ENCODE data around the gene FAM174B. TPM values are rescaled to one million over a fixed set of nuclear protein-coding genes. Genes with fewer than 3 reads are reported as not detected.

Gene FAM174B
- total RNA-seq, 1 donor from 2014 or later = 0.53 TPM

DNA sequence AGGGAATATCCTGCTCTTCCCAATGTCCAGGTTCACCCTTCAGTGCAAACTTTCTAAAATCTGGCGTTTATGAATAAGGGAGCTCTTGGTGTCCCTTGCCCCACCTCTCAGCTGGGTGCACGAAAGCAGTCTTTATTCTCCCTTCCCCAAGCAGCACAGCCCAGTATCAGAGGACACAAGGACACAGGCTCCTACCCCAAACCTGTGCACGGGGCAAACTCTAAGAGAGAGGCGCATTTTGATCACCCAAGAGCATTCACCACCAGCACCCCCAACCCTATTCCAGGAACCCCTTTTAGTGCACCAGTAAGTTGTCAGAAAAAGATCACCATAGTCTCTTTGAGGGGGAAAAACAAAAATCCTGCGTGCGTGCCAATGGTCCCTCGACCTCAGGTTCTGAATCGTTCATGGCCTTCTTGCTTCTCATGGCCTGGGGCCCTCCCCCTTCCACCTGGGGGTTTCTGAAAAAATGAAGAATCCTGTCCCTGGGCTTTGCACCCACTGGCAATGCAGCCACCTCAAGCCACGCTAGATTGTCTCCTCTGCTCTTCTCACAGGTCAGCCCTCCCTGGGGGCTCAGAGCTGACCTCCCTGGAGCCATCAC lies 78.9 kb downstream of the FAM174B start:
- Histone ChIP-seq H3K4me3 (ENCODE audit: low read depth, low read length) (no peak overlapping the region), H3K36me3 (ENCODE audit: control insufficient read depth, insufficient read depth, low read length) (no peaks in the 10 kb centered on the region), H3K27me3 (ENCODE audit: control insufficient read depth, insufficient read depth, low read length) (no peaks in the 10 kb centered on the region)
- TF ChIP-seq, protein P1, sequence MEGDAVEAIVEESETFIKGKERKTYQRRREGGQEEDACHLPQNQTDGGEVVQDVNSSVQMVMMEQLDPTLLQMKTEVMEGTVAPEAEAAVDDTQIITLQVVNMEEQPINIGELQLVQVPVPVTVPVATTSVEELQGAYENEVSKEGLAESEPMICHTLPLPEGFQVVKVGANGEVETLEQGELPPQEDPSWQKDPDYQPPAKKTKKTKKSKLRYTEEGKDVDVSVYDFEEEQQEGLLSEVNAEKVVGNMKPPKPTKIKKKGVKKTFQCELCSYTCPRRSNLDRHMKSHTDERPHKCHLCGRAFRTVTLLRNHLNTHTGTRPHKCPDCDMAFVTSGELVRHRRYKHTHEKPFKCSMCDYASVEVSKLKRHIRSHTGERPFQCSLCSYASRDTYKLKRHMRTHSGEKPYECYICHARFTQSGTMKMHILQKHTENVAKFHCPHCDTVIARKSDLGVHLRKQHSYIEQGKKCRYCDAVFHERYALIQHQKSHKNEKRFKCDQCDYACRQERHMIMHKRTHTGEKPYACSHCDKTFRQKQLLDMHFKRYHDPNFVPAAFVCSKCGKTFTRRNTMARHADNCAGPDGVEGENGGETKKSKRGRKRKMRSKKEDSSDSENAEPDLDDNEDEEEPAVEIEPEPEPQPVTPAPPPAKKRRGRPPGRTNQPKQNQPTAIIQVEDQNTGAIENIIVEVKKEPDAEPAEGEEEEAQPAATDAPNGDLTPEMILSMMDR (IDR thresholded peaks at IDR 0.05; ENCODE audit: insufficient read depth, low read length, severe bottlenecking) = no peak
- DNase-seq (ENCODE audit: low read depth) = no peak
- no peak for FAIRE-seq

DNA sequence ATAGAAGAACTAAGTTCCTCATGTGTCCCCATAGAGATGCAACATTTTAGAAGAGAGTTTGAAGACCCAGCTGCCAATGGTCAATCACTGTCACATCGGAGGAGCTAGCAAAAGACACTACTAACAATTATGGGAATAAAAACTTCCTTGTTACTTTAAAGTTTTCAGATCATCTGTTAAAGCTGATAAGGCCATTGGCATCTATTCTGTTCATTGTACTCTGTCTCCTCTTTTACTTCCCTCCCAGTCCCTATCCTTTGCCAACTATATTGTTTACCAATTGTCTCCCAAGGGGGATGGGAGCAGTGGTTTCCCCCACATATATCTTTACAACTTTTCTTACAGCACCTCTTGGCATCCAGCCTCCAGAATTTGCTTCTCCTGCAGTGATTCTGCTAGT lies 81.0 kb downstream of the FAM174B start:
- Histone ChIP-seq H3K36me3 (ENCODE audit: control insufficient read depth, insufficient read depth, low read length) (no peaks in the 10 kb centered on the region), H3K27me3 (ENCODE audit: control insufficient read depth, insufficient read depth, low read length) (no peaks in the 10 kb centered on the region)
- no peak for FAIRE-seq

GRCh38 chr15:92574161-92574560 lies 81.4 kb downstream of the FAM174B start:
- DNase-seq (ENCODE audit: low read depth) = no peak
- TF ChIP-seq, protein P1 (IDR thresholded peaks at IDR 0.05; ENCODE audit: insufficient read depth, low read length, severe bottlenecking) = no peak

More for the DNA sequence above, 81.0 kb downstream of the FAM174B start:
- H3K4me3 ChIP-seq (ENCODE audit: low read depth, low read length) = no peak overlapping the region
- TF ChIP-seq, protein P1 (IDR thresholded peaks at IDR 0.05; ENCODE audit: insufficient read depth, low read length, severe bottlenecking) = no peak
- DNase-seq (ENCODE audit: low read depth) = no peak

DNA sequence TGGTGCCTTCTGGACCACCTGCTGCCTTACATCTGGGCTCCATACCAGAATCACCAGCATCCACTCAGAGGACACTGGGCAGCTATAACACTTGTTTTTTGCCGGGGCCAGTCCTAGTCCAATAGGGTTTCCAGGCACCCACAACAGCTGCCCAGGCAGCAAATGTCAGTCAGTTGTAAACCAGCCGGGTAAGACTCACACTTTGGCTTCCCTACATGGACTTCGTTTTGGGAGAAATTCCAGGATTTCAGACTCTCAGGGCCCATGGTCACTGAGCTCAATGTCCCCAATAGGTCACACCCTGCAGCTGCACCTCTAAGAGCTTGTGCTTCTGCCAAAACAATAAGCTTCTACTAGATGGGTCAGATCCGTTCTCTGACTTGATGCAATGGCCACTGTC lies 83.8 kb downstream of the FAM174B start:
- Histone ChIP-seq H3K27me3 (ENCODE audit: control insufficient read depth, insufficient read depth, low read length) (no peaks in the 10 kb centered on the region), H3K4me3 (ENCODE audit: low read depth, low read length) (no peak overlapping the region), H3K36me3 (ENCODE audit: control insufficient read depth, insufficient read depth, low read length) (no peaks in the 10 kb centered on the region)
- FAIRE-seq (no peak), DNase-seq (ENCODE audit: low read depth) (no peak)
- TF ChIP-seq, protein P1 (IDR thresholded peaks at IDR 0.05; ENCODE audit: insufficient read depth, low read length, severe bottlenecking) = no peak

More at GRCh38 chr15:92574161-92574560, 81.4 kb downstream of the FAM174B start:
- no peaks in the 10 kb centered on the region for H3K27me3 ChIP-seq (ENCODE audit: control insufficient read depth, insufficient read depth, low read length)
- peak; percentile 7 for FAIRE-seq
- no peak overlapping the region for H3K4me3 ChIP-seq (ENCODE audit: low read depth, low read length)
- no peaks in the 10 kb centered on the region for H3K36me3 ChIP-seq (ENCODE audit: control insufficient read depth, insufficient read depth, low read length)

- TF ChIP-seq, protein P1 (IDR thresholded peaks at IDR 0.05; ENCODE audit: insufficient read depth, low read length, severe bottlenecking) = no peak
- FAIRE-seq (no peak), DNase-seq (ENCODE audit: low read depth) (no peak)
- Histone ChIP-seq H3K4me3 (ENCODE audit: low read depth, low read length) (no peak overlapping the region), H3K36me3 (ENCODE audit: control insufficient read depth, insufficient read depth, low read length) (no peaks in the 10 kb centered on the region), H3K27me3 (ENCODE audit: control insufficient read depth, insufficient read depth, low read length) (no peaks in the 10 kb centered on the region)
Measured at GRCh38 chr15:92570391-92570790, 85.2 kb downstream of the FAM174B start.

GRCh38 chr15:92569778-92570177 lies 85.8 kb downstream of the FAM174B start:
- Histone ChIP-seq H3K4me3 (ENCODE audit: low read depth, low read length) (no peak overlapping the region), H3K36me3 (ENCODE audit: control insufficient read depth, insufficient read depth, low read length) (no peaks in the 10 kb centered on the region), H3K27me3 (ENCODE audit: control insufficient read depth, insufficient read depth, low read length) (no peaks in the 10 kb centered on the region)
- DNase-seq (ENCODE audit: low read depth) (no peak), FAIRE-seq (no peak)
- TF ChIP-seq, protein P1 (IDR thresholded peaks at IDR 0.05; ENCODE audit: insufficient read depth, low read length, severe bottlenecking) = no peak

Measured in bronchial epithelial cell (primary cell).